ENCODE results near the gene AFF3. TPM values are rescaled to one million over a fixed set of nuclear protein-coding genes. Genes with fewer than 3 reads are reported as not detected.
A peak's percentile ranks its signal among the peaks of the same experiment; 100 is the strongest.

The AFF3 gene
- total and polyA plus RNA-seq, 4 donors: 4.2 to 90.9 (median 14.6) TPM

GRCh38 chr2:99715956-99716355 lies 426.4 kb downstream of the AFF3 start:
- ATAC-seq (ENCODE audit: insufficient read depth, low FRiP score): no peak
- DNase-seq: peak in 1 of 3 donors; percentile 57
- TF ChIP-seq, protein P1, sequence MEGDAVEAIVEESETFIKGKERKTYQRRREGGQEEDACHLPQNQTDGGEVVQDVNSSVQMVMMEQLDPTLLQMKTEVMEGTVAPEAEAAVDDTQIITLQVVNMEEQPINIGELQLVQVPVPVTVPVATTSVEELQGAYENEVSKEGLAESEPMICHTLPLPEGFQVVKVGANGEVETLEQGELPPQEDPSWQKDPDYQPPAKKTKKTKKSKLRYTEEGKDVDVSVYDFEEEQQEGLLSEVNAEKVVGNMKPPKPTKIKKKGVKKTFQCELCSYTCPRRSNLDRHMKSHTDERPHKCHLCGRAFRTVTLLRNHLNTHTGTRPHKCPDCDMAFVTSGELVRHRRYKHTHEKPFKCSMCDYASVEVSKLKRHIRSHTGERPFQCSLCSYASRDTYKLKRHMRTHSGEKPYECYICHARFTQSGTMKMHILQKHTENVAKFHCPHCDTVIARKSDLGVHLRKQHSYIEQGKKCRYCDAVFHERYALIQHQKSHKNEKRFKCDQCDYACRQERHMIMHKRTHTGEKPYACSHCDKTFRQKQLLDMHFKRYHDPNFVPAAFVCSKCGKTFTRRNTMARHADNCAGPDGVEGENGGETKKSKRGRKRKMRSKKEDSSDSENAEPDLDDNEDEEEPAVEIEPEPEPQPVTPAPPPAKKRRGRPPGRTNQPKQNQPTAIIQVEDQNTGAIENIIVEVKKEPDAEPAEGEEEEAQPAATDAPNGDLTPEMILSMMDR (IDR thresholded peaks at IDR 0.05; ENCODE audit: control extremely low read depth, extremely low read depth): no peak
- H3K27ac ChIP-seq (ENCODE audit: low read depth in 1 of 2, low read length in 1 of 2): no peak overlapping the region
- peaks cover 0 to 13% (median 5%) of the 10 kb centered on the region in 5 donors for H3K4me1 ChIP-seq (ENCODE audit: control insufficient read depth in 5 of 5, insufficient read depth in 5 of 5, low read length in 5 of 5)
- peaks cover 0 to 3% (median under 1%) of the 10 kb centered on the region in 4 donors for H3K9me3 ChIP-seq (ENCODE audit: control insufficient read depth in 4 of 4, insufficient read depth in 3 of 4, low read length in 3 of 4)
- H3K4me3 ChIP-seq: no peak overlapping the region
- WGBS, 2 donors: 85 to 88% methylated on average over 2 of the region's 2 CpGs
- no peaks in the 10 kb centered on the region for H3K27me3 ChIP-seq (ENCODE audit: control insufficient read depth in 3 of 3, insufficient read depth in 3 of 3, low read length in 2 of 3)
- H3K36me3 ChIP-seq (ENCODE audit: control insufficient read depth in 4 of 4, insufficient read depth in 4 of 4, low read length in 4 of 4): no peaks in the 10 kb centered on the region
- no peak overlapping the region for H3K9ac ChIP-seq (ENCODE audit: insufficient read depth in 1 of 2, low read length in 2 of 2)

GRCh38 chr2:99714349-99714748 lies 428.0 kb downstream of the AFF3 start:
- 86 to 89% methylated on average over 2 of the region's 2 CpGs for WGBS, 2 donors
- peaks cover 0 to 20% (median 10%) of the 10 kb centered on the region in 5 donors for H3K4me1 ChIP-seq (ENCODE audit: control insufficient read depth in 5 of 5, insufficient read depth in 5 of 5, low read length in 5 of 5)
- no peak overlapping the region for H3K27ac ChIP-seq (ENCODE audit: low read depth in 1 of 2, low read length in 1 of 2)
- H3K36me3 ChIP-seq (ENCODE audit: control insufficient read depth in 4 of 4, insufficient read depth in 4 of 4, low read length in 4 of 4): peaks cover 0 to 3% (median 0%) of the 10 kb centered on the region in 4 donors
- ATAC-seq (ENCODE audit: insufficient read depth, low FRiP score) (no peak), DNase-seq (peak in 1 of 3 donors; percentile 26)
- no peak overlapping the region for H3K4me3 ChIP-seq
- peaks cover 0 to 3% (median 0%) of the 10 kb centered on the region in 4 donors for H3K9me3 ChIP-seq (ENCODE audit: control insufficient read depth in 4 of 4, insufficient read depth in 3 of 4, low read length in 3 of 4)
- H3K27me3 ChIP-seq (ENCODE audit: control insufficient read depth in 3 of 3, insufficient read depth in 3 of 3, low read length in 2 of 3): no peaks in the 10 kb centered on the region
- TF ChIP-seq, protein P1 (IDR thresholded peaks at IDR 0.05; ENCODE audit: control extremely low read depth, extremely low read depth): no peak
- no peak overlapping the region for H3K9ac ChIP-seq (ENCODE audit: insufficient read depth in 1 of 2, low read length in 2 of 2)

DNA sequence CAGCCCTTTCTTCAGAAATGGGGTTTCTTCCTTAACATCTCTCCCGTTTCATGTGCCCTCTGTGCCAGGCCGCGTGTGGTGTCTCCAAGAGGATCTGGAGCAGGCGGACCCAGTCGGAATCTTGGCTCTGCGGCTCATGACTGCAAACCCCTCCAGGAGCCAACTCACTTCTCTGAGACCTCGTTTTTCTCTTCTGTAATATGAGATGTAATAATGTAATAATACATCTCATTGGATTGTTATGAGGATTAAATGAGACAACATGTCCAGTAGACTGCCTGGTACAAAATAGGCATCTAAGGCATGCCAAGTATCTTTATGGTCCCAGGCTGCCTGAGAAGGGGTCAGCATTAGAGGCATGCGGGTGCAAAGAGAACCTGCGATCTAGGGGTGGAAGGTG lies 431.2 kb downstream of the AFF3 start:
- 84 to 87% methylated on average over 9 of the region's 9 CpGs for WGBS, 2 donors
- peaks cover 0 to 3% (median 0%) of the 10 kb centered on the region in 4 donors for H3K9me3 ChIP-seq (ENCODE audit: control insufficient read depth in 4 of 4, insufficient read depth in 3 of 4, low read length in 3 of 4)
- no peak overlapping the region for H3K27ac ChIP-seq (ENCODE audit: low read depth in 1 of 2, low read length in 1 of 2)
- ATAC-seq (ENCODE audit: insufficient read depth, low FRiP score) (no peak), DNase-seq (no peak)
- peaks cover 0 to 42% (median 13%) of the 10 kb centered on the region in 5 donors for H3K4me1 ChIP-seq (ENCODE audit: control insufficient read depth in 5 of 5, insufficient read depth in 5 of 5, low read length in 5 of 5)
- no peak overlapping the region for H3K9ac ChIP-seq (ENCODE audit: insufficient read depth in 1 of 2, low read length in 2 of 2)
- TF ChIP-seq, protein P1 (IDR thresholded peaks at IDR 0.05; ENCODE audit: control extremely low read depth, extremely low read depth): no peak
- H3K4me3 ChIP-seq: no peak overlapping the region
- H3K36me3 ChIP-seq (ENCODE audit: control insufficient read depth in 4 of 4, insufficient read depth in 4 of 4, low read length in 4 of 4): peaks cover 0 to 3% (median 0%) of the 10 kb centered on the region in 4 donors
- no peaks in the 10 kb centered on the region for H3K27me3 ChIP-seq (ENCODE audit: control insufficient read depth in 3 of 3, insufficient read depth in 3 of 3, low read length in 2 of 3)

GRCh38 chr2:99710721-99711120 lies 431.7 kb downstream of the AFF3 start:
- WGBS, 2 donors: 69 to 85% methylated on average over 6 of the region's 6 CpGs
- no peak for ATAC-seq (ENCODE audit: insufficient read depth, low FRiP score)
- H3K9me3 ChIP-seq (ENCODE audit: control insufficient read depth in 4 of 4, insufficient read depth in 3 of 4, low read length in 3 of 4): peaks cover 0 to 3% (median 0%) of the 10 kb centered on the region in 4 donors

More at GRCh38 chr2:99710721-99711120, 431.7 kb downstream of the AFF3 start:
- Histone ChIP-seq H3K27ac (ENCODE audit: low read depth in 1 of 2, low read length in 1 of 2) (no peak overlapping the region), H3K36me3 (ENCODE audit: control insufficient read depth in 4 of 4, insufficient read depth in 4 of 4, low read length in 4 of 4) (peaks cover 0 to 3% (median 0%) of the 10 kb centered on the region in 4 donors), H3K4me1 (ENCODE audit: control insufficient read depth in 5 of 5, insufficient read depth in 5 of 5, low read length in 5 of 5) (peaks cover 0 to 46% (median 13%) of the 10 kb centered on the region in 5 donors), H3K27me3 (ENCODE audit: control insufficient read depth in 3 of 3, insufficient read depth in 3 of 3, low read length in 2 of 3) (no peaks in the 10 kb centered on the region), H3K9ac (ENCODE audit: insufficient read depth in 1 of 2, low read length in 2 of 2) (no peak overlapping the region), H3K4me3 (no peak overlapping the region)
- TF ChIP-seq, protein P1 (IDR thresholded peaks at IDR 0.05; ENCODE audit: control extremely low read depth, extremely low read depth): no peak
- DNase-seq: no peak

All from lung (tissue), 12 donors.